DND-41 (cell line): ENCODE results near the gene LAMB3.

Experiments
- ATAC-seq: fragments of 200-7000 bp; cut with Tn5 transposase; 3 replicates; pipeline ENCODE4 v1.9.1; 2021; ENCODE audit warnings: low read depth; ENCODE audit not compliant: insufficient read depth
- DNase-seq: peaks from one replicate; pipeline ENCODE4 v3.0.0-alpha.2; 2020
- H2AFZ ChIP-seq: 2 replicates; pipeline ENCODE4 v1.6.0; 2012; ENCODE audit warnings: low read depth, low read length
- H3K27ac ChIP-seq: 2 replicates; pipeline ENCODE4 v1.5.1; 2012; ENCODE audit warnings: low read length, inconsistent platforms
- H3K27me3 ChIP-seq: fragments of 200-600 bp; sonication (generic); 2 replicates; pipeline ENCODE4 v1.6.0; 2012; ENCODE audit warnings: low read length, mild to moderate bottlenecking, inconsistent platforms; ENCODE audit not compliant: insufficient read depth, poor library complexity
- H3K36me3 ChIP-seq: 2 replicates; pipeline ENCODE4 v1.5.1; 2012; ENCODE audit warnings: low read length, inconsistent platforms; ENCODE audit not compliant: insufficient read depth
- H3K4me1 ChIP-seq: 2 replicates; pipeline ENCODE4 v1.5.1; 2012; ENCODE audit warnings: mild to moderate bottlenecking, low read length; ENCODE audit not compliant: insufficient read depth
- H3K4me2 ChIP-seq: 2 replicates; pipeline ENCODE4 v1.6.0; 2012; ENCODE audit warnings: mild to moderate bottlenecking, moderate library complexity, low read length, inconsistent platforms; ENCODE audit not compliant: insufficient read depth
- H3K4me3 ChIP-seq, 2 experiments: fragments of 200-600 bp in 1 of 2; shearing (Covaris generic) in 1 of 2; 2 replicates each; pipeline ENCODE4 v1.5.1; 2012 to 2016; ENCODE audit warnings: inconsistent platforms in 2 of 2, low read length in 2 of 2, mild to moderate bottlenecking in 2 of 2, low read depth in 1 of 2, moderate library complexity in 1 of 2
- H3K79me2 ChIP-seq: 2 replicates; pipeline ENCODE4 v1.6.0; 2012; ENCODE audit warnings: low read length, inconsistent platforms; ENCODE audit not compliant: insufficient read depth
- H3K9ac ChIP-seq: 2 replicates; pipeline ENCODE4 v1.6.0; 2012; ENCODE audit warnings: low read depth, mild to moderate bottlenecking, inconsistent platforms, low read length, moderate library complexity
- H3K9me3 ChIP-seq: 2 replicates; pipeline ENCODE4 v1.5.1; 2012; ENCODE audit warnings: low read length, moderate library complexity, mild to moderate bottlenecking, inconsistent platforms; ENCODE audit not compliant: insufficient read depth, severe bottlenecking
- H4K20me1 ChIP-seq: 2 replicates; pipeline ENCODE4 v1.6.0; 2012; ENCODE audit warnings: low read length; ENCODE audit not compliant: insufficient read depth
- EZH2 ChIP-seq: IDR thresholded peaks from 3 replicates; pipeline ENCODE4 v1.6.1; 2012; ENCODE audit warnings: borderline replicate concordance, low read depth, mild to moderate bottlenecking, moderate library complexity, low read length, inconsistent platforms; ENCODE audit not compliant: severe bottlenecking
- TF ChIP-seq, protein P1 (sequence below): IDR thresholded peaks from 2 replicates; pipeline ENCODE4 v1.5.1; 2012; ENCODE audit warnings: borderline replicate concordance, low read length, moderate library complexity, mild to moderate bottlenecking; ENCODE audit not compliant: poor library complexity, severe bottlenecking; ENCODE audit errors: extremely low read depth

LAMB3 gene

DNA sequence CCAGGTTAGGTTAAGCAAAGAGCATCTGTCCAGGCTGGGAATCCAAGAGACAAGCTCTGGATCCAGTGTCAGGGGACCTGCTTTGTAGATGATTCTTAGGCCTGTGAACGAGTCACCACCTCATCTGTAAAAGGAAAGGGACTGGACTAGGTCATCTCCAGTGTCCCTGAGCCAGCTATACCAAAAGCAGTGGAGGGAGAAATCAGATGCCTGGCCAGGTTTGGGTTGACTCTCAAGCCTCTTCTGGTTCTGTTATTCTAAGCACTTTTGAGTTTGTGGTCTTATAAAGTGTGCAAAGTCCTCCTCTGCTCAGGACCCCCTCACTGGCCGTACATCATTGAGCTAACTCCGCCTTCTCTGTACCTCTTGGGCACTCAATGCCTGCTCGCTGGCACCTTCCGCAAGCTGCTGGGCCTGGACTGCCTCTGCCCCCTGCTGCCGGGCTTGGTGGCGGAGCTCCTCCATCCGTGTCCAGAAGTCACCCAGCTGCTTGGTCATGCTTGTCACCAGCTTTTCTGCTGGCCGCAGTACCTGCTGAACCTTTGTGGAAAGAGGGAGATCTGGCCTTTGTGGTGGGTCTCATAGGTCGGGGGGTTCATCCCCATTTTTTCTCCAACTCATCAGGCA lies 35.1 kb downstream of the LAMB3 start:
- ATAC-seq (no peak), DNase-seq (no peak)

DNA sequence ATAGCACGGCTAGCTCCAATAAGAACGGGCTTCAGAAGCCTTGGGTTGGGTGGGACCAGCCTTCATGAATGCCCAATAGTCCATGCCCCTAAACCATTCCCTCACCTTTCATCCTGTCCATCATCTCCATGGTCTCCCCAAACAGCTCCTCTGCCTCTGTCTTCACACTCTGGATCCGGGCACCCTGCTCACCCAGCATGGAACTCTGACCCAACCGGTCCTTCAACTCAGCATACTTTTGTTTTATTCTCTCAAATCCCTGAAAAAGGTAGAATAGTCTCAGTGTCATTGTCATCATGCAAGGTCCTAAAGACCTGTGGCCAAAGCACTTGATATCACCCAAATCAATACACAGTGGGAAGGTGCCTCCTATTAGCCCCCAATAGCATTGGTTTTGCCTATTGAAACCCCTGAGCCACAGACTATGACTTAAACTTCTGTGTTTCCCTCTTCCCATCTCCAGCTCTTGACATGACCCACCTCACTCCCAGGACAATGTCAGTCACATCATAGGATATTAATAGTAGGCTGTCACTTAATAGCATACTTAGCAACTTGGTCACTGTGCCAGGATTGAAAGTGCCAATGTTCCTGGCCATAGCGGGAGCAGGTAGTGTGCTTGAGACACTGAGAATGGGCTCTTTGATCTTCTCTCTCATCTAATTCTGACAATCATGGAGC lies 35.7 kb downstream of the LAMB3 start:
- H3K27me3 ChIP-seq: peaks cover 7% of the 10 kb centered on the region
- no peaks in the 10 kb centered on the region for H3K36me3 ChIP-seq
- ATAC-seq: no peak
- H3K4me3 ChIP-seq: no peak overlapping the region
- no peak overlapping the region for H3K9ac ChIP-seq
- TF ChIP-seq, protein P1, sequence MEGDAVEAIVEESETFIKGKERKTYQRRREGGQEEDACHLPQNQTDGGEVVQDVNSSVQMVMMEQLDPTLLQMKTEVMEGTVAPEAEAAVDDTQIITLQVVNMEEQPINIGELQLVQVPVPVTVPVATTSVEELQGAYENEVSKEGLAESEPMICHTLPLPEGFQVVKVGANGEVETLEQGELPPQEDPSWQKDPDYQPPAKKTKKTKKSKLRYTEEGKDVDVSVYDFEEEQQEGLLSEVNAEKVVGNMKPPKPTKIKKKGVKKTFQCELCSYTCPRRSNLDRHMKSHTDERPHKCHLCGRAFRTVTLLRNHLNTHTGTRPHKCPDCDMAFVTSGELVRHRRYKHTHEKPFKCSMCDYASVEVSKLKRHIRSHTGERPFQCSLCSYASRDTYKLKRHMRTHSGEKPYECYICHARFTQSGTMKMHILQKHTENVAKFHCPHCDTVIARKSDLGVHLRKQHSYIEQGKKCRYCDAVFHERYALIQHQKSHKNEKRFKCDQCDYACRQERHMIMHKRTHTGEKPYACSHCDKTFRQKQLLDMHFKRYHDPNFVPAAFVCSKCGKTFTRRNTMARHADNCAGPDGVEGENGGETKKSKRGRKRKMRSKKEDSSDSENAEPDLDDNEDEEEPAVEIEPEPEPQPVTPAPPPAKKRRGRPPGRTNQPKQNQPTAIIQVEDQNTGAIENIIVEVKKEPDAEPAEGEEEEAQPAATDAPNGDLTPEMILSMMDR: no peak
- no peak for TF ChIP-seq EZH2
- no peak overlapping the region for H3K4me2 ChIP-seq
- no peaks in the 10 kb centered on the region for H3K4me1 ChIP-seq
- DNase-seq: no peak
- H4K20me1 ChIP-seq: no peaks in the 10 kb centered on the region; the same call in 1 of the 2 replicates
- H3K9me3 ChIP-seq: no peaks in the 10 kb centered on the region
- no peak overlapping the region for H2AFZ ChIP-seq
- H3K79me2 ChIP-seq: no peaks in the 10 kb centered on the region
- no peak overlapping the region for H3K27ac ChIP-seq

More for the DNA sequence above, 35.1 kb downstream of the LAMB3 start:
- Histone ChIP-seq H3K4me2 (no peak overlapping the region), H3K4me1 (no peaks in the 10 kb centered on the region), H4K20me1 (no peaks in the 10 kb centered on the region; the same call in 1 of the 2 replicates), H3K9me3 (no peaks in the 10 kb centered on the region), H3K9ac (no peak overlapping the region), H3K27me3 (peaks cover 7% of the 10 kb centered on the region), H3K36me3 (no peaks in the 10 kb centered on the region), H2AFZ (no peak overlapping the region), H3K4me3 (no peak overlapping the region), H3K79me2 (no peaks in the 10 kb centered on the region), H3K27ac (no peak overlapping the region)
- TF ChIP-seq, protein P1: no peak
- no peak for TF ChIP-seq EZH2

DNA sequence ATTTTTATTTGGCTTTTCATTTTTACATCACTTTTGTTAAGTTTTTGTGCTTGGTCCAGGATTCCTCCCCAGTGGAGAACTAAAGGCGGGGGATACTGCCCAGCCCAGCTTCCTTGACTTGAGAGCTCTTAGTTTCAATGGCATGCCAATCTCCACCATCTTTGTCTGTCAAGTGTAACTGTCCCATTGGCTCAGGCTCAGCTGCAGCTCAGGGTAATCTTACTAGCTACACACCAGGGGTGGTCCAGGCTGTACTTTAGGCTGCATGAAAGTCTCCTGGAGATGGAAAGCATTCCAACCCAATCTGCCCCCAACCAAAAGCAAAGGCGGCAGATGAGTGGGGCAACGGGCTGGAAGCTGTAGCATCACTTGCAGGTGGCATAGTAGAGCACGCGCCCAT lies 37.3 kb downstream of the LAMB3 start:
- Histone ChIP-seq H3K4me3 (no peak overlapping the region), H3K27ac (no peak overlapping the region), H3K4me2 (no peak overlapping the region), H2AFZ (no peak overlapping the region), H3K36me3 (no peaks in the 10 kb centered on the region), H3K27me3 (peaks cover 7% of the 10 kb centered on the region), H3K9me3 (no peaks in the 10 kb centered on the region), H3K9ac (no peak overlapping the region), H3K79me2 (no peaks in the 10 kb centered on the region), H4K20me1 (no peaks in the 10 kb centered on the region; the same call in 1 of the 2 replicates), H3K4me1 (no peaks in the 10 kb centered on the region)
- TF ChIP-seq EZH2: no peak
- TF ChIP-seq, protein P1: no peak
- DNase-seq (no peak), ATAC-seq (no peak)
